ENCODE results near the gene UBE2E1.

UBE2E1 gene

GRCh38 chr3:23805633-23806533 is at the start of gene UBE2E1:
UBE2E1 (plus strand) TSS chr3:23805955; CDS start chr3:23807270, 1,315 bp downstream.
- H3K4me1 ChIP-seq: peaks cover 28 to 39% (median 37%) of the 10 kb centered on the region in 10 experiments
- peaks cover 37 to 42% (median 39%) of the 10 kb centered on the region in 11 experiments for H4K20me1 ChIP-seq
- H3K27ac ChIP-seq: peak within 1 kb of the TSS; percentile 92 to 98 (median 96)
- peaks cover 8 to 24% (median 11%) of the 10 kb centered on the region in 11 experiments; a peak in 12 of 22 replicates for H3K36me3 ChIP-seq
- TF ChIP-seq Cebpa-rat (IDR thresholded peaks at IDR 0.05): no peak
- no peaks in the 10 kb centered on the region for H3K27me3 ChIP-seq
- no peaks in the 10 kb centered on the region for H3K9me3 ChIP-seq (replicated peaks in 1 of 11)
- peak within 1 kb of the TSS; percentile 95 to 99 (median 97) for H3K4me2 ChIP-seq
- H3K9ac ChIP-seq: peak within 1 kb of the TSS; percentile 93 to 99 (median 97)
- H3K4me3 ChIP-seq: peak within 1 kb of the TSS; percentile 78 to 89 (median 82)

- Histone ChIP-seq H3K27ac (no peak overlapping the region), H3K27me3 (no peaks in the 10 kb centered on the region), H3K9me3 (replicated peaks in 1 of 11) (no peaks in the 10 kb centered on the region), H3K9ac (no peak overlapping the region), H3K4me2 (no peak overlapping the region), H3K36me3 (no peaks in the 10 kb centered on the region), H4K20me1 (no peaks in the 10 kb centered on the region), H3K4me3 (no peak overlapping the region), H3K4me1 (peaks cover 16 to 28% (median 23%) of the 10 kb centered on the region in 10 experiments)
- TF ChIP-seq Cebpa-rat (IDR thresholded peaks at IDR 0.05): no peak
These were observed 49.4 kb upstream of the UBE2E1 start for GRCh38 chr3:23756206-23756840.

GRCh38 chr3:23758253-23758838 is 47.4 kb upstream of the UBE2E1 start:
- Histone ChIP-seq H3K9ac (no peak overlapping the region), H3K4me2 (no peak overlapping the region), H3K9me3 (replicated peaks in 1 of 11) (no peaks in the 10 kb centered on the region), H3K27me3 (no peaks in the 10 kb centered on the region), H4K20me1 (no peaks in the 10 kb centered on the region), H3K27ac (no peak overlapping the region), H3K36me3 (no peaks in the 10 kb centered on the region), H3K4me1 (peaks cover 29 to 37% (median 35%) of the 10 kb centered on the region in 10 experiments), H3K4me3 (no peak overlapping the region)
- no peak for TF ChIP-seq Cebpa-rat (IDR thresholded peaks at IDR 0.05)

- H3K27ac ChIP-seq: peak overlapping the region in 1 of 11 experiments; percentile 38; a peak in 4 of 22 replicates
These were observed 45.4 kb upstream of the UBE2E1 start for GRCh38 chr3:23760325-23760724.

GRCh38 chr3:23760871-23761373 is 44.8 kb upstream of the UBE2E1 start:
- Histone ChIP-seq H3K9me3 (replicated peaks in 1 of 11) (0 out of 22 replicates have a peak, but pooled peaks cover 0 to 3% (median 0%) of the 10 kb centered on the region in 11 experiments), H3K4me2 (peak overlapping the region; percentile 61 to 90 (median 73)), H3K36me3 (no peaks in the 10 kb centered on the region), H3K27me3 (no peaks in the 10 kb centered on the region), H4K20me1 (no peaks in the 10 kb centered on the region), H3K27ac (peak overlapping the region in 1 of 11 experiments; percentile 38; a peak in 5 of 22 replicates), H3K4me1 (peaks cover 31 to 39% (median 37%) of the 10 kb centered on the region in 10 experiments), H3K9ac (peak overlapping the region in 1 of 11 experiments; percentile 23; a peak in 2 of 22 replicates), H3K4me3 (no peak overlapping the region)
- TF ChIP-seq Cebpa-rat (IDR thresholded peaks at IDR 0.05): no peak

More at GRCh38 chr3:23760325-23760724, 45.4 kb upstream of the UBE2E1 start:
- Histone ChIP-seq H3K36me3 (no peaks in the 10 kb centered on the region), H3K27me3 (no peaks in the 10 kb centered on the region), H3K9me3 (replicated peaks in 1 of 11) (0 out of 22 replicates have a peak, but pooled peaks cover 0 to 3% (median 0%) of the 10 kb centered on the region in 11 experiments), H3K9ac (no peak overlapping the region; a peak in 1 of 22 replicates), H3K4me1 (peaks cover 31 to 39% (median 37%) of the 10 kb centered on the region in 10 experiments), H4K20me1 (no peaks in the 10 kb centered on the region), H3K4me3 (no peak overlapping the region), H3K4me2 (peak overlapping the region; percentile 61 to 90 (median 73))
- no peak for TF ChIP-seq Cebpa-rat (IDR thresholded peaks at IDR 0.05)

GRCh38 chr3:23761440-23761896 is 44.3 kb upstream of the UBE2E1 start:
- peak overlapping the region in 1 of 11 experiments; percentile 38; a peak in 2 of 22 replicates for H3K27ac ChIP-seq
- H3K4me1 ChIP-seq: peaks cover 31 to 39% (median 37%) of the 10 kb centered on the region in 10 experiments
- 0 out of 22 replicates have a peak, but pooled peaks cover 0 to 4% (median 0%) of the 10 kb centered on the region in 11 experiments for H3K9me3 ChIP-seq (replicated peaks in 1 of 11)
- H3K36me3 ChIP-seq: no peaks in the 10 kb centered on the region
- TF ChIP-seq Cebpa-rat (IDR thresholded peaks at IDR 0.05): no peak
- H3K27me3 ChIP-seq: no peaks in the 10 kb centered on the region
- H3K4me2 ChIP-seq: peak overlapping the region; percentile 61 to 90 (median 73)
- H4K20me1 ChIP-seq: no peaks in the 10 kb centered on the region
- H3K4me3 ChIP-seq: no peak overlapping the region
- no peak overlapping the region for H3K9ac ChIP-seq

GRCh38 chr3:23762214-23762613 is 43.5 kb upstream of the UBE2E1 start:
- H3K36me3 ChIP-seq: no peaks in the 10 kb centered on the region
- no peak overlapping the region for H3K9ac ChIP-seq
- 0 out of 22 replicates have a peak, but pooled peaks cover 0 to 9% (median 0%) of the 10 kb centered on the region in 11 experiments for H3K9me3 ChIP-seq (replicated peaks in 1 of 11)
- 0 out of 22 replicates have a peak overlapping the region, but pooled peaks of 1 of the 11 experiments have one; percentile 21 for H3K27ac ChIP-seq
- H3K4me1 ChIP-seq: peaks cover 31 to 39% (median 37%) of the 10 kb centered on the region in 10 experiments
- no peaks in the 10 kb centered on the region for H3K27me3 ChIP-seq
- H3K4me3 ChIP-seq: no peak overlapping the region
- no peaks in the 10 kb centered on the region for H4K20me1 ChIP-seq
- no peak for TF ChIP-seq Cebpa-rat (IDR thresholded peaks at IDR 0.05)
- peak overlapping the region; percentile 61 to 90 (median 78); a peak in 20 of 22 replicates for H3K4me2 ChIP-seq
